GM19023 (cell line): ENCODE data around the gene ITGA1.
"Not testable (repeated sequence)": the region's sequence is repeated elsewhere in the genome, so short reads cannot be mapped to it uniquely, and the experiment has no call there.

Experiments
- ATAC-seq: cut with Tn5 transposase; IDR thresholded peaks from one replicate; pipeline ENCODE4 v1.9.1; 2021; ENCODE audit warnings: mild to moderate bottlenecking, moderate library complexity; ENCODE audit not compliant: unreplicated experiment

ITGA1 gene

DNA sequence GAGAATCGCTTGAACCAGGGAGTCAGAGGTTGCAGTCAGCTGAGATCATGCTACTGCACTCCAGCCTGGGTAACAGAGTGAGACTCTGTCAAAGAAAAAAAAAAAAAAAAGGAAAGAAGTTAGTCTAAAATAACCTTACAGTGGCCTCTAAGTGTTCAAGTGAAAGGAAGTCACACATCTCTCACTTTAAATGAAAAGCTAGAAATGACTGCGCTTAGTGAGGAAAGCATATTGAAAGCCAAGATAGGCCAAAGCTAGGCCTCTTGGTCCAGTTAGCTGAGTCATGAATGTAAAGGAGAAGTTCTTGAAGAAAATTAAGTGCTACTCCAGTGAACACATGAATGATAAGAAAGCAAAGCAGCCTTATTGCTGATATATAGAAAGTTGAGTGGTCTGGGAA lies 38.1 kb downstream of the ITGA1 start:
- peak; percentile 98 for ATAC-seq

DNA sequence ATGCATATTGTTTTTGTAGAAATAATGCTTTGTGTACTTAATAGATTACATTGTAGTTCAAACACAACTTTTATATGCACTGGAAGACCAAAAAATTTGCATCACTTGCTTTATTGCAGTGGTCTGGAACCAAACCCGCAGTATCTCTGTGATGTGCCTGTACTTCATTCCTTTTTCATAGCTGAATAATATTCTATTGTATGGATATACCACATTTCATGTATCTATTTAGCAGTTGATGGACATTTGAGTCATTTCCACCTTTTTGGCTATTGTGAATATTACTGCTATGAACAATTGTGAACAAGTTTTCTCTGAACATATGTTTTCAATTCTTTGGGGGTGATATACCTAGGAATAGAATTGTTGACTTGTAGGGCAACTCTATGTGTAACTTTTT lies 40.1 kb downstream of the ITGA1 start:
- ATAC-seq = no peak

DNA sequence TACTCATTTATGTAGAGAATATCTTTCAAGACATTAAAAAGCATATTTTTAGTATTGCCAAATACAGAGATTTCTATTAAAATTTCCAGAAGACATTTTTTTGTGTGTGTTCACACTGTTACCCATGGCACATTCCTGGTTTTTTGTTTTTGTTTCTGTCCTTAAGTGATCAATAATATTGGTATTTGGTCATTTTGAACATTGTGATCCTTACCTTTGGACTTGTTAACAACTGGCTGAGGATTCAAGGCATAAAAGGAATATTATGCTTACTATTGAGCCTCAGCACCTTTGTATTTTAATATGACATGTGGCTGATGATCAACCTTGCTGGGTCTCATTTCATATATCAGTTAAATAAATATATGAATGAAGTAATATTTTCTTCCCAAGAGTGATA lies 41.9 kb downstream of the ITGA1 start:
- no peak for ATAC-seq

DNA sequence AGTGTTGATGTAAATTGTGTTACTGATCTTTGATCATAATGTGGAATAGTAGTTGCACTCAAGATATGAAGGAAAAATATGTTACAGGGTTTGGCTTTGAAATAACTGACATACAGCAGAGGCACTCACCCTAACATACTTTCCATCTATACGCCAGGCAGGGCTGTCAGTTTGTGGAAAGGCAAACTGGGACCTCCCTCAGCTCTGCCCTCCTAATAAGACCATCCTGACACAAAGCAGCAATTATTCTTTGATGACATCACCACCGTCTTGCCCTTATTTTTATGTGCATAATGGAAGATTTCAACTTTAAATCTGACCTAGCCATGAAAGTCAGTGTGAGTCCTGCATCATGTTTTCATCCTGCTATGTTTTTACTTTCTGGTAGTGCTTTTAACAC lies 42.9 kb downstream of the ITGA1 start:
- ATAC-seq = no peak

DNA sequence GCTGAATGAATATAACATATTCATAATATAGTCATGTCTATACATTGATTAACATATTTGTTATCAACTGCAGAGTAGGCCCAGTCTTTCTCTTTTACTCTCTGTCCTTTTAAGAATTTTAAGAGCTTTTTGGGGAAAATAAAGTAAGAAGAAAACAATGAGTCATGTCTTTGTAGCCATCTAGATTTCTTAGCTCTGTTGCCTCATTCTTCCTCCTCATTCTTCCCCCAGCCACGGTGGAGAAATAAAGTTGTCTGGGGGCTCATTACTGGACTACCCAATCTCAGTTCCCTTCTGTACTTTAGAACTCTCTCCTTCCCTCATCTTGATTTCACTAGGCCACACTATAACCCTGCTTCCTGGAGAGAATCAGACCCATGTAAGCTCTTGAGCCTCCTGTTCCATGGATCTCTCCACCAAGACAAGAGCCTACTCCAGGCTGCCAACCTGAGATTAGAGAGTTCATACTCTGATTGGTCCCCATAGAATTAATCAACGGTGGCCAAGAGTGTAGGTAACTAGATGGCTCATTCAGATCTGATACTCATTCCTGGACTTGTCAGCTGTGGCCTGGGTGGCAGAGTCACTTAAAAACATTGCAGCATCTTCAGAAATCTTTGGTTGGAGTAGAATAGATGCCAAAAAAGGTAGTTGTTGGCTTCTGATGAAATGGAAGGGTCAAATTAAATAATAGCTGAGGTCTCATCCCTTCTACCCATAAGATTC lies 44.2 kb downstream of the ITGA1 start:
- ATAC-seq = no peak

DNA sequence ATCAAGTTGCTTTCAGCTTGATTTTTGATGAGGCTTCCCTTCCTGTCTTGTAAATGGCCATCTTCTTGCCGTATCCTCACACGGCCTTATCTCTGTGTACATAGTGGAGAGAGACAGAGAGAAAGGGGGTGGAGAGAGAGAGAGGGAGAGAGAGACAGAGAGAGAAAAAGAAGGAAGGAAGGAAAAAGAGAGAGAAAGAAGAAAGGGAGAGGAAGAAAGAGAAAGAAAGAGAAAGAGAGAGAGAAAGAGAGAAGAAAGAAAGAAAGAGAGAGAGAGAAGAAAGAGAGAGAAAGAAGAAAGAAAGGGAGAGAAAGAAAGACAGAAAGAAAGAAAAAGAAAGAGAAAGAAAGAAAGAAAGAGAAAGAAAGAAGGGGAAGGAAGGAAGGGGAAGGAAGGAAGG lies 46.6 kb downstream of the ITGA1 start:
- no peak for ATAC-seq

DNA sequence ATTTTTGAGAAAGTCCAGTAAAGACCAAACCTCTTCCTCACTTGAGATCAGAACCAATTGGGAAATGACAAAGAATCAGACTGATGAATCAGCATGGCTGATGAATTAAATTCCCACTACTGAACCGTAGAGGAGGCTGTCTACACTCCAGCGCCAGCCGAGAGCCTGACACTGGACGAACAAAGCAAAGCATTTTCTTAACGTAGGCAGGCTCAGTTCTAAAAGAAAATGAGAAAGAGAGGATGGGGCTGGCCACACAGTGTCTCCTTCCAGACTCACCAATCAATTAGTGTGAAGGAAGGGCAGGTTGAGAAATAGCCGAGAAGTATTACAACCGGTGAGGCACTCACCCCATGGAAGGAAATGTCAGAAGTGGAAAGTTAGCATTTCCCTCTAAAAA lies 49.4 kb downstream of the ITGA1 start:
- ATAC-seq = no peak

DNA sequence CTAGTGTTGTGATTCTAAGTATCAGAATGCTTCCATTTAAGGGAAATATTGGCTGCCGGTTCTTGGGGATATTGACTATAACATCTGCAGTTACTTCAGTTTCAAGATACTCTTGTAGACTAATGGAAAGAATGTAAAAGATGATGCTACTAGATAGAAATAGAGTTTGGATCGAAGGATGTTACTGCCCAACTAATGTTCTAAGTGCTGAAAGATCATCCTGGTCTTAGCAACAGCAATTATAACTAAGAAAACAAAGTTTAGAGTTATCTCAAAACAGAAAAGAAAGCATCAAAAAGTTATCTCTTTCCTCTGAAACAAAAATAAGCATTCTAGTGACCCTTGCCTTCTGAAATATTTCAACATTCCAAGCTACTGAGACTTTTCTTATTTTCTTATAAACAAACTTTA lies 49.9 kb downstream of the ITGA1 start:
- ATAC-seq = no peak

DNA sequence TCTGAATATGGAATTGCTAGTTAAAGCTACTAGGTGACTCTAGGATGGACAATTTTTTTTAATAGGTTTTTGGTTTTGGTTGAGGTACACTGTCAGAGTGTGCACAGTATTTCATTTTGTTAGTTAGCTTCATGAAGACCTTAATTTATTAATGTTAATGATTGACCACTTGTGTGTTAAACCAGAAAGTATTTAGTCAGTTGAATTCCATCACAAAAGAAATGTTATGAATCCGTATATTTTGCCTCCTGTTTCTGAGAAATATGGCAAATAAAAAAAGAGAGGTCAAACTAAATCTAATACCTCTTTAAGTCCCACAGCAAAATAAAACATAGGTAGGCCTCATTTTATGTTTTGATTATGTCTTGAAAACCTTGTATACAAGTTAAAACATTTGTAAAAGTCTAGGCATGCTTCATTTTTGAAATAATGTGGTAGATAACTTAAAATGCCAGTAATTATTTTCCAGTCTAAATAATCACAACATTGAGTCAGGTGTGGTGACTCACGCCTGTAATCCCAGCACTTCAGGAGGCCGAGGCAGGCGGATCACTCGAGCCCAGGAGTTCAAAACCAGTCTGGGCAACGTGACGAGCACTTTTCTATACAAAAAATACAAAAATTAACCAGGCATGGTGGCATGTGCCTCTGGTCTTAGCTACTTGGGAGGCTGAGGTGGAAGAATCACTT lies 50.8 kb downstream of the ITGA1 start:
- ATAC-seq = no peak

DNA sequence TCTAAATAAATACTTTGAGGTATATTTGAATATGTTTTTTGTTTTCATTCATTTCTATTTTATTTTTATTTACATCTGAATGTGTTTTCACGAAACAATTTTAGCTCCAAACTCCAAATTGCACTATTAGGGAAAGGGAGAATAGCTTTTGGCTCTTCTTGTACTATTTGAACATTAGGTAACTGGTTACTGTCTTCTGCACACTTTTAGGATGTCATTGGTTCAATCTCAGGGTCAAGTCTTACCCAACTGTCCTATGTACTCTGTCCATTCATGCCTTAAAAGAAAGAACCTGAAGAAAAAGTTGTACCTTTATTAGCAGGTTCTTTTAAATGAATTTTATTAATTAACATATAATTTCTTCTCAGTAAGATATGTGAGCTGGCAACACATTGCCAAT lies 51.6 kb downstream of the ITGA1 start:
- no peak for ATAC-seq

DNA sequence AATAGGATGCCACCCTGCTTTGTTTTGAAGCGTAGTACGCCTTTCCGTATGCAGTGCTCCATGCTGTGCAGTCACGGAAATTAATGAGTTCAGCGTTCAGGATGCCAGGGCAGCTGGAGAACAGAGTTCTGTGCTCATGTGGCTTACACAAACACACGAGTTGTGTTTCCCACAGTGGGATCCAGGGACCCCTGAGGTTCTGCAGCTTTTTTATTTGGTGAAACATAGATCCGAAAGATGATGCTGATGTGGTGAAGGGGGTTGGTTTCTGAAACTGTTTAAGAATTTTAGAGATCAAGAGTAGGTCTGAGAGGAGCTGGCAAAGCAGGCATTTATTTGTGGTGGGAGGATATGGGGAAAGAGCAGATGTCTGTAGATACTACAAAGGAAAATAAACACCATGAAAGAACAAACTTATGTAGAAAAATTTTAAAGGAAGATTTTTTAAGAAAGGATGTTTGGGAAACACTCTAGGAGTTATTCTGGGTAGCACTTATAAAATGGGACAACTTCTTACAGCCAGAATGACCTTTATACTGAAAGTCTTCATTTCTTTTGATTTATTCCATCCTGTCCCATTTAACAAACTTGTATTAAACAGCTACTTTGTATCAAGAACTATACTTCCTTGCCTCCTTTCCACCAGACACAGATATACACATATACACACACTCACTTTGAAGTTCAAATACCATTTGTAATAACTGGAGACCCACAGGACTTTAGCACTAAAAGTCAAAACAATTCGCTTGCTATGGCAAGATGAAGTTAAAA lies 52.7 kb downstream of the ITGA1 start:
- ATAC-seq = no peak

DNA sequence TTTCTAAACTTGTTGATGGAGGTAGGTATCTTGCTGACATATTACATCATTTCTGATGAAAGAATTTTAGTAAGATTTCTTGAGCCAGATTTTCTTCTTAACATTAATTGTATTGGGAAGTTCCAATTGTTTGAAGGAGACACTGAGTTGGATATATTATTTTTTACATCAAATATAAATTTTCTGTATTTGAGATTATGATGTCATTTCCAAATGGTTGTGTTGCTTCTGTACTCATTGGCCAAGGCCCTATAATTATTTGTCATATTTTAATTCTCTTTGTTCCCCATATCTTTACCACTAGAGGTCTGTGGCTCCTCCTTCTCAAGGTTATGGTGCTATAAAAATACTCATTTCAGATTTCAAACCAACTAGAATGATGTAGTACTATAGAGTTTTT lies 53.4 kb downstream of the ITGA1 start:
- no peak for ATAC-seq

DNA sequence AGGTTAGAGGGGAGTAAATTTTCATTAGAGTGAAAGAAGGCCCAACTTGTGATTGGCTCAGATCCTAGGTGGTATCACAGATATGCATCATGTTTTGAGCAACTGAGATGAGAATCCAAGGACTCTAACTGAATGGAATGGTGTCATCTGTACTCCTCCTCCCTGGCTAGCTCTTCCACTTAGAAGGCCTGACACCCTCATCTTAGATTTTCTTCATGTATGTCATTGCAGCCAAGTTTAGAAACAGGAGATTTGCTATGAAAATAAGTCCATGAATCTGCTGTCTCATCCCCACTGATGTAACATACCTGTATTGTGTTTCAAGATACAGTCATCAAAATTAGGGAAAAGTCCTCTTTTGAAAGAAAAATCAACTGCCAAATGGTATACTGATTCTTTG lies 54.4 kb downstream of the ITGA1 start:
- ATAC-seq = no peak

DNA sequence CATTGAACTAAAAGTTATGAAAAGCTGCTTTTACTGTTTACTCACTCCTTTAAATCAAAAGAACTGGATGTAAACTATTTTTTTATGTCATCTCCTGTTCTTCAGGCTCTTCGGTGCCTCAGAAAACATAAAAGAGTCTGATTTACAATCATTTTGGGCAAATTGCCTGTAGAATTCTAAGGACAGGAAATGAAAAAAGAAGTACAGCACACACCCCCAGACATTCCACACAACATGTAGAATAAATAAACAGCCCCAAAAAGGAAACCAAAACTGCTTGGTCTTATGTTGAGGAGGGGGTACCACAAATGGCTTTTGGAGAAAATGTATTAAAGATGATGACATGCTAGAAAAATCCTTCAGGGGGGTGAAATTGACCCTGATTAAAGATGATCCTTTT lies 57.2 kb downstream of the ITGA1 start:
- ATAC-seq = no peak

DNA sequence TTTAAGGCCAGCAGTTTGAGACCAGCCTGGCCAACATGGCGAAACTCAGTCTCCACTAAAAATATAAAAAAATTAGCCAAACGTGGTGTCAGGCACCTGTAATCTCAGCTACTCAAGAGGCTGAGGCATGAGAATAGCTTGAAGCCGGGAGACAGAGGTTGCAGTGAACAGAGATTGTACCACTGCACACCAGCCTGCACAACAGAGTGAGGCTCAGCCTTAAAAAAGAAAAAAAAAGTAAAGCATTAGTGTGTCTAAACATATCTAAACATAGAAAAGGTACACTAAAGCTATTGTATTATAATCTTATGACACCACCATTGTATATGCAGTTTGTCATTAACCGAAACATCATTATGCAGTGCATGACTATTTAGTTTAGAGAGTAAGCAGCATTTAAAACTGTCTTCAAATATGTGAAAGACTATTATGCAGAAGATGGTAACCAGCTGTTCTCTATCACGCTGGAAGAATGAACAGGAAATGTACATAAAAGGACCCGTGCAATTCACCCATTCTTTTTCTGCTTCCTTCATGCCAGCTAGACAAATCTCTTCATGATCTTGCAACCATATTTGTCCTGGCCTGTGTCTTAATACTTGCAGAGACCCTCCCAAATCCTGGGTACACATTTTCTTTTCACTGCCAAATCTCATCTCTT lies 58.6 kb downstream of the ITGA1 start:
- no peak for ATAC-seq

DNA sequence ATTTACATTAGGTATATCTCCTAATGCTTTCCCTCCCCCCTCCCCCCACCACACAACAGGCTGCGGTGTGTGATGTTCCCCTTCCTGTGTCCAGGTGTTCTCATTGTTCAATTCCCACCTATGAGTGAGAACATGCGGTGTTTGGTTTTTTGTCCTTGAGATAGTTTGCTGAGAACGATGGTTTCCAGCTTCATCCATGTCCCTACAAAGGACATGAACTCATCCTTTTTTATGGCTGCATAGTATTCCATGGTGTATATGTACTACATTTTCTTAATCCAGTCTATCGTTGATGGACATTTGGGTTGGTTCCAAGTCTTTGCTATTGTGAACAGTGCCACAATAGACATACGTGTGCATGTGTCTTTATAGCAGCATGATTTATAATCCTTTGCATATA lies 61.0 kb downstream of the ITGA1 start:
- not testable (repeated sequence) for ATAC-seq

DNA sequence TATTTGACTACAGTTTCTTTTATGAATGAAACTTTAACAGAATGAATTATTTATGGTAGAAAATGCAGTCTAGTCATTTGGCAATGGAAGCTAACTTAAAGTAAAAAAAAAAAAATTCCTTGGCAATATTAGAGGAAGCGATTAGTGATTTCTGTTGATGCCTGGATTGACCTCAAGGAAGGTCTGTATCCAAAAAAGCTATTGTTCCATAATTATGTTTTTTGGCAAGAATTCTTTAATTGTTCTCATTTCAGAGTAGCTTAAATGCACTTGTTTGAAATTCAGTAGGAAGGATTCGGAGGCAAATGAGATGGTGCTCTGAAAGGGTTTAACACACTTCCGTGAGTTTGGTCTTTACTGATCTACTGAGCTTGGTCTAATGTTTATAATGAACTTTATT lies 61.8 kb downstream of the ITGA1 start:
- ATAC-seq = no peak

DNA sequence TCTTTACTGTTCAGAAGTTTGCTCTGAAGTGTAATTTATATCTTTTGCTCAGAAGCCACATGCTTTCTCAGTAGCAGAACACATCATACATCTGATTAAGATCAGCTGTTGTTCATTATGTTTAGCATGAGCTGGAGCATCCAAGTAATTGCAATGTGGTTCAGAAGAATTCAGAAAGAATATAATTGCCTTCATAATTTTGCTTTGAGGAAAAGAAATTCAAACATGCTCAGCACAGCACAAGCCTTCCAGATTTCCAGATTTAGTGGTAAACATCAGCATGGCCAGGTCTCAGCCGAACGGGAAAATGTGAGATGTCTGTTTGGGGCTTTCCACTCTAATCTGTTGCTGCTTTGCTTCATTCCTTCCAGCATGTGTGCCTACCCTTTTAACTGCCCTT lies 65.9 kb downstream of the ITGA1 start:
- ATAC-seq = no peak

DNA sequence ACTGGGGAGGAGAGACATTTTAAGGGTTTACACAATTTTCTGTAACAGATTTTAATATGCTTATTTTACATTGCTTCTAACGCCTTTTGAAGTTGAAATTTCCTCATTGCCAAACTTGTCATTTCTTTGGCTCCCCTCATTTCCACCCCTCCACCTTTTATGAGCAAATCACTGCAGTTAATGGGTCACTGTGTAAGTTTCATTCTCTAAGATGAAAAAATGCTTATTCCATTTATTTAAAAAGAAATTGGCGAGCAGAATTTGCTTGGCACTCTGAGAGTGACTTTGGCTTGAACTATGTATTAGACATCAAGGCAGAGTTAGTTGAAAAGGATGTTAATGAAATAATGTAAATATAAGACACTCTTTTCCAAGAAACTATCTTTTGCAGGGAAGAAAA lies 66.6 kb downstream of the ITGA1 start:
- no peak for ATAC-seq

DNA sequence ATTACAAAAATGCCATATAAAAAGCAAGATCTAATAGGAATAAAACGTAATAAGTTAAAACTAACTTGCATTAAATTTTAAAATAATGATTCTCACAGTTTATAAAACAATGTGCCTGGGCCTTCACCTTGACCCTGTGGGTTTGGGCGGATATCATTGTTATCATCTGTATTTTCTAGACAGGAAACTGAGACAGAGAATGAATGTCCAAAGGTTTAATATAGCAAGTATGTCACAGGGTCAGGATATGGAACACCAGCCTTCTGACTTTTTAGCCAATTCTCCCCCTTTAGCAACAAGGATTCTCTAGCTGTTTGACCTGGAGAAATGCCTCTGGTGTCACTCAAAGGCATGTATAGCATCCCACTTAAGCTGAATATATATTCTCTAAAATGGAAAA lies 67.2 kb downstream of the ITGA1 start:
- no peak for ATAC-seq

DNA sequence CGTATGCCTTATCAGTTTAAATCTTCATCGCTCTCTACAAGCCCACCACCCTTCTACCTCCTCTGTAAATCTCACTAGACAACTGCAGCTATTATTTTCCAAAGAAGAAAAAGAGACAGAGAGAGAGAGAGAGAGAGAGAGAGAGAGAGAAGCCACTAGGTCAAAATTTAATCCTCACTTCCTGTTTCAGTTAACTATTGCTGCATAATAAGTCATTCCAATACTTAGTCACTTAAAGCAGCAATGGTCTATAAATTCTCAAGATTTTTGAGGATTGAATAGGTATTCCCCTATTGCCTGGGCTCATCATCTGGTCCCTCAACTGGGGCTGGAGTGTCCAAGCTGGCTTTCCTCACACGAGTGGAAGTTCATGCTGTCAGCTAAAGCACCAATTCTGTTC lies 68.8 kb downstream of the ITGA1 start:
- peak; percentile 71 for ATAC-seq

DNA sequence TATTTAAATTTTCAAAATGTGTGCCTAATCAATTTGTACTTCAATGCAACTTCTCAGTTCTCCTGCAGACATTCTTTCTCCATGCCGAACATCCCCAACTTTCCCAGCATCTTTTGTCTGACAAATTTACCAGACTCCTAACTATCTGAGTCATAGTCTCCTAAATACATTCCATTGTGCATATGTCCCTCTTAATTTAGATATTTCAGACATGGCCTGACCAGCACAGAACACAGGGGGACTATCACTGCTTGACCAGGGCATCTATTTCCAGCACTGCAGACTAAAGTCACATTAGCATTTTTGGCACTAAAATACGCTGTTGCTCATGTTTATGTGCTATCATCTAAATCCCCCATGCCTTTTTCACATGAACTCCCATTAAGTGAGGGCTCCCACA lies 71.9 kb downstream of the ITGA1 start:
- ATAC-seq = no peak
